SU-DHL-6 (cell line): ENCODE results near the gene HBG1.

Source experiments
- H2AFZ ChIP-seq: fragments of 200-600 bp; sonication (generic); 2 replicates; pipeline ENCODE4 v1.6.1; 2014; ENCODE audit warnings: low read depth, mild to moderate bottlenecking, moderate library complexity, mixed read lengths, antibody characterized with exemption, low read length; ENCODE audit not compliant: severe bottlenecking
- H3F3A ChIP-seq: fragments of 200-600 bp; shearing (Covaris generic); 2 replicates; pipeline ENCODE4 v1.6.0; 2016; ENCODE audit warnings: antibody characterized with exemption, mild to moderate bottlenecking; ENCODE audit not compliant: insufficient read depth
- H3K27ac ChIP-seq: fragments of 200-600 bp; sonication (generic); 2 replicates; pipeline ENCODE4 v1.5.1; 2016; ENCODE audit warnings: low read depth, mild to moderate bottlenecking, low read length, moderate library complexity, mixed read lengths
- H3K27me3 ChIP-seq: fragments of 200-600 bp; sonication (generic), shearing (Covaris generic); 2 replicates; pipeline ENCODE4 v1.6.0; 2014; ENCODE audit warnings: mild to moderate bottlenecking, low read length
- H3K36me3 ChIP-seq: fragments of 200-600 bp; sonication (generic); 2 replicates; pipeline ENCODE4 v1.6.1; 2014; ENCODE audit warnings: mild to moderate bottlenecking, low read length, mixed read lengths
- H3K4me2 ChIP-seq: fragments of 300-600, 200-600 bp; shearing (Covaris generic), sonication (generic); 2 replicates; pipeline ENCODE4 v1.6.0; 2014; ENCODE audit warnings: low read length, low read depth, mild to moderate bottlenecking; ENCODE audit not compliant: poor library complexity, severe bottlenecking
- H3K4me3 ChIP-seq: fragments of 200-600 bp; sonication (generic); 2 replicates; pipeline ENCODE4 v1.5.1; 2014; ENCODE audit warnings: antibody characterized with exemption, low read length, mild to moderate bottlenecking, mixed read lengths; ENCODE audit not compliant: insufficient read depth, poor library complexity, severe bottlenecking
- H3K79me2 ChIP-seq: fragments of 200-600 bp; sonication (generic); 2 replicates; pipeline ENCODE4 v1.6.1; 2014; ENCODE audit warnings: mild to moderate bottlenecking, low read length, moderate library complexity; ENCODE audit not compliant: insufficient read depth
- H3K9ac ChIP-seq: fragments of 200-600 bp; sonication (generic); 2 replicates; pipeline ENCODE4 v1.7.0; 2014; ENCODE audit warnings: mild to moderate bottlenecking, low read length
- H3K9me2 ChIP-seq: fragments of 200-600 bp; sonication (generic); replicated peaks from 2 replicates; pipeline ENCODE4 v1.6.1; 2014; ENCODE audit warnings: low read length; ENCODE audit not compliant: insufficient read depth
- H3K9me3 ChIP-seq: fragments of 200-600 bp; sonication (generic); 2 replicates; pipeline ENCODE4 v1.6.1; 2014; ENCODE audit warnings: low read length, mixed read lengths; ENCODE audit not compliant: insufficient read depth
- H4K20me1 ChIP-seq: fragments of 200-600 bp; sonication (generic); 2 replicates; pipeline ENCODE4 v1.6.1; 2014; ENCODE audit warnings: low read depth, mild to moderate bottlenecking, antibody characterized with exemption, low read length, moderate library complexity, mixed read lengths
- CTCF ChIP-seq: fragments of 200-600 bp; sonication (generic); IDR thresholded peaks from one replicate; pipeline ENCODE4 v1.5.1; 2017; ENCODE audit warnings: antibody characterized with exemption, mild to moderate bottlenecking, low read length, moderate library complexity; ENCODE audit not compliant: insufficient read depth, poor library complexity, severe bottlenecking
- EZH2phosphoT487 ChIP-seq: fragments of 200-600 bp; sonication (generic), shearing (Covaris generic); conservative IDR thresholded peaks from 2 replicates; pipeline ENCODE4 v1.6.1; 2018; ENCODE audit warnings: mild to moderate bottlenecking, antibody characterized with exemption, low read length, moderate library complexity, mixed read lengths

Gene HBG1

GRCh38 chr11:5245155-5245554 lies 4.5 kb downstream of the HBG1 start:
- no peaks in the 10 kb centered on the region for H3F3A ChIP-seq
- no peak overlapping the region for H3K9ac ChIP-seq
- no peak overlapping the region for H3K27ac ChIP-seq
- no peak overlapping the region for H3K4me3 ChIP-seq
- no peaks in the 10 kb centered on the region for H3K27me3 ChIP-seq
- H3K79me2 ChIP-seq, result no peaks in the 10 kb centered on the region
- H3K36me3 ChIP-seq, result no peaks in the 10 kb centered on the region
- H3K9me3 ChIP-seq, result no peaks in the 10 kb centered on the region
- TF ChIP-seq EZH2phosphoT487, result no peak
- TF ChIP-seq CTCF, result no peak
- H4K20me1 ChIP-seq, result no peaks in the 10 kb centered on the region
- no peaks in the 10 kb centered on the region for H3K9me2 ChIP-seq
- H2AFZ ChIP-seq, result no peak overlapping the region
- H3K4me2 ChIP-seq, result no peak overlapping the region

GRCh38 chr11:5243816-5244180 lies 5.9 kb downstream of the HBG1 start:
- no peaks in the 10 kb centered on the region for H3K9me3 ChIP-seq
- TF ChIP-seq CTCF (no peak), EZH2phosphoT487 (no peak)
- no peaks in the 10 kb centered on the region for H3K36me3 ChIP-seq
- H3K4me2 ChIP-seq, result no peak overlapping the region
- H3K4me3 ChIP-seq, result no peak overlapping the region
- H3K9ac ChIP-seq, result no peak overlapping the region
- no peaks in the 10 kb centered on the region for H3K9me2 ChIP-seq
- H3K27me3 ChIP-seq, result no peaks in the 10 kb centered on the region
- H3K79me2 ChIP-seq, result no peaks in the 10 kb centered on the region
- no peaks in the 10 kb centered on the region for H4K20me1 ChIP-seq
- H3K27ac ChIP-seq, result no peak overlapping the region
- H2AFZ ChIP-seq, result no peak overlapping the region
- no peaks in the 10 kb centered on the region for H3F3A ChIP-seq

- Histone ChIP-seq H3K9ac (no peak overlapping the region), H3K27me3 (no peaks in the 10 kb centered on the region), H3K4me3 (no peak overlapping the region), H2AFZ (no peak overlapping the region), H3K27ac (no peak overlapping the region), H4K20me1 (no peaks in the 10 kb centered on the region), H3K9me2 (no peaks in the 10 kb centered on the region), H3K4me2 (no peak overlapping the region), H3K79me2 (no peaks in the 10 kb centered on the region), H3K36me3 (no peaks in the 10 kb centered on the region), H3F3A (no peaks in the 10 kb centered on the region), H3K9me3 (no peaks in the 10 kb centered on the region)
- TF ChIP-seq EZH2phosphoT487 (no peak), CTCF (no peak)
These were observed 6.5 kb downstream of the HBG1 start for GRCh38 chr11:5242933-5243815.
